GM04504 (cell line): ENCODE measurements around the gene L1CAM.

Experiments
- DNase-seq: peaks from one replicate; pipeline ENCODE4 v3.0.0-alpha.2; 2012; ENCODE audit warnings: low read depth

L1CAM gene

DNA sequence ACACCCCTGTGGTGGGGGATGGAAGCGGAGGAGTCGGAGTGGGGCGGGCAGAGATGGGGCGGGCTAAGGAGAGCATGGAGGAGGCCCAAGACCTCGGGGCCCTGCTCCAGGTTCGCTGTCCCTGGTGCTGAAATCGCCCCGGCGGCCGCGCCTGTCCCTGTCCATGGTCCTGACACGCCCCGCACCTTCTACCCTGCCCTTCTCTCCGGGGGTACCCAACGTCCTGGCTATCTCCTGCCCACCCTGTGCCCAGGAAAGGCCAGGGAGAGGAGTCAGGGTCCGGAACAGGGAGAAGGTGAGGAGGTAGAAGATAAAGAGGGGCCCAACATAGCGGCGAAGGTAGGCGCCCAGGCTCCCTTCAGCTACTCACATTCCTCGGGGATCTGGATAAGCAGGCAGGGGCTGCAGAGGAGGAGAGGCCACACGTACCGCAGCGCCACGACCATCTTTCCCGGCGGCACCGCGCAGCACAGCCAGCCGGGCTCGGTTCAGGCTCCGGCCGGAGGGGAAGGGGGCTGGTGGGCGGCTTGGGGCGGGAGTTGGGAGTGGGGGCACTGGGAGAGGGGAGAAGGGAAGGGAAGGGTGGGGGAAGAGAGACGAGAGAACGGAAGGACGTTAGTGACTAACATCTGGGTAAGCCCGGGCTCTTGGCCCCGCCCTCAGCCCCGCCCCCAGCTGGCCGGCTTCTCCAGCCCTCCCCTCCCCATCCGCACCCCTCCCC lies 10.4 kb downstream of the L1CAM start:
- DNase-seq = no peak

GRCh38 chrX:153874366-153875125 lies 11.4 kb downstream of the L1CAM start:
- no peak for DNase-seq

DNA sequence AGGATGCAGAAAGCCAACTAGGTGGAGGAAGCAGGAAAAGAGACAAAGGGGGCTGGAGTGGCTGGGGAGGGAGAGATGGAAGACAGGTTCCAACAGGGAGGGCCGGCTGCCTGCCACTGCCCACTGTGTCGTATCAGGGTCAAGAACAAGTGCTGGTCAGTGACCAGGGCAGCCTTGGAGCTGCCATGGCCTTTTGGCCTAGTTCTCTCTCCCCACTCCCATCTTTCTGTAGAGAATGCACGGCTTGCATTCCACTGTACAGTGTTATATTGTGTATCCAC lies 11.9 kb downstream of the L1CAM start:
- DNase-seq = no peak

DNA sequence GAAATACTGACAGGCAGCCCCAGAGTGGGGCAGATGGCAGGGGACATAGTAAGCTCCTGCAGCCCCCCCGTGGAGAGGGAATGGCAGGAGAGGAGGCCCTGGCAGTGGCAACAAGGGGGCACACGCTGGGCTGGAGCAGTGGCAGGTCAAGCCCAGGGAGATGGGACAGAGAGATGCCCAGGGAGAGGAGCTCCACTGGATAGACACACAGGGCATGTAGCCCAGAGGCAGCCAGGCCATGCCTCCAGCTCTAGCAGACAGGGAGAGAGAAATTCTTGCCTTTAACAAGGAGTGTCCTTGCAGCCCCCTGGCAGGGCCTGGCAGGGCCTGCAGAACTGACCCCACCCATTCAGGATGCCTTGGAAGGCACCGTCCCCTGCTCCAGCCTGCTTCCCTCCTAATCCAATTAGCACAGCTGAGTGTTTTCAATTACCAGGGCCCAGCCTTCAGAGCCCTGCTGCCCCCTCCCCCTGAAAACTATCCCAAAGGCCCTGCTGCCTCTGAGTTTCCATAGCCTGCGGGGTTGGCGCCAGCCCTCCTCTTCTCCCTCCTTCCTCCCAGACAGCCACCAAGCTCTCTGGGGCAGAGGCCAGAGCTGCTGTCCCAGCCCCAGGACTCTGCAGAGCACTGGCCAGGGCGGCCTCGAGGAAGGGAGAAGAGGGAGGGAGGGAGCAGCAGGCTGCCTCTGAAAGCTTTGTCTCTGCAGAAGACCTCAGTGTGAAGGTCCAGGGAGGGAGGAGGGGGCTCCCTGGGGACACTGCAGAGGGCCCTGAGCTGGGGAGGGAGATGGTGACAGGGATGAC lies 12.5 kb downstream of the L1CAM start:
- no peak for DNase-seq

- DNase-seq = no peak
Observed at GRCh38 chrX:153871946-153872878, 13.8 kb downstream of the L1CAM start.

DNA sequence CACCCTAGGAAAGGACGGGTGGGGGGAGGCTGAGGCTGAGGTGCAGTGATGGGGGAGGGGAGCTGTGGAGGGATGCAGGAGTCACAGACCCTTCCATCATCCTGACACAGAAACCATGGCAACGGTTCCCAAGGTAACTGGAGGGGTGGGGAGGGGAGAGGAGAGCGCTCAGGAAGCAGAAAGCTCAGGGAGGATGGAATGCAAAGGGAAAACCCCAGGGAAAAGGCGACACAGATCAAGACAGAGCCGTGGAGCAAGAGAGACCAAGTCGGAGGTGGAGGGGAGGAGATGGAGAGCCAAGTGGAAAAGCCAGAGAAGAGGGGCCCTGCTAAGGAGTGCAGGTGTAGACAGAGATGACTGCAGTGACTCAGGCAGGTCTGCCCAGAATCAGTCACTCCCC lies 14.5 kb downstream of the L1CAM start:
- DNase-seq = no peak

GRCh38 chrX:153870791-153871360 lies 15.1 kb downstream of the L1CAM start:
- no peak for DNase-seq

DNA sequence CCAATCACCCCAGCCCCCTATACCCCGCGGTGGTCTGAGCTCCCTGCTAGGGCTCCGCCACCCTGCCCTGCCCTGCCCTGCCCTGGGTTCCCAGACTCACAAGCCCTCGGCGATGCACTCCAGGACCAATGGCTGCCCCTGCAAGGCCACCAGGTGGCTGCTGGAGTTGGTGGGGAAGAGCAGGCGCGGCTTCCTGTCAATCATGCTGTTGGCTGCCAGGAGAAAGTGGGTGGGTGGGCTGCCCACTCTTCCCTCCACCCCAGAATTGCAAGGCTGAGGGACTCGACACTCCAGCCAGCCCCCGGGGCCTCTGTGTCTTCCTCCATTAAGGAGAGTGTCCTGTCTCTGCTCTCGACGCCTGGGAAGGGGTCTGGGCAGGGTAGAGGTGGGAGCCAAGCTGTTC lies 15.7 kb downstream of the L1CAM start:
- DNase-seq = no peak

GRCh38 chrX:153869473-153870287 lies 16.3 kb downstream of the L1CAM start:
- DNase-seq = no peak

DNA sequence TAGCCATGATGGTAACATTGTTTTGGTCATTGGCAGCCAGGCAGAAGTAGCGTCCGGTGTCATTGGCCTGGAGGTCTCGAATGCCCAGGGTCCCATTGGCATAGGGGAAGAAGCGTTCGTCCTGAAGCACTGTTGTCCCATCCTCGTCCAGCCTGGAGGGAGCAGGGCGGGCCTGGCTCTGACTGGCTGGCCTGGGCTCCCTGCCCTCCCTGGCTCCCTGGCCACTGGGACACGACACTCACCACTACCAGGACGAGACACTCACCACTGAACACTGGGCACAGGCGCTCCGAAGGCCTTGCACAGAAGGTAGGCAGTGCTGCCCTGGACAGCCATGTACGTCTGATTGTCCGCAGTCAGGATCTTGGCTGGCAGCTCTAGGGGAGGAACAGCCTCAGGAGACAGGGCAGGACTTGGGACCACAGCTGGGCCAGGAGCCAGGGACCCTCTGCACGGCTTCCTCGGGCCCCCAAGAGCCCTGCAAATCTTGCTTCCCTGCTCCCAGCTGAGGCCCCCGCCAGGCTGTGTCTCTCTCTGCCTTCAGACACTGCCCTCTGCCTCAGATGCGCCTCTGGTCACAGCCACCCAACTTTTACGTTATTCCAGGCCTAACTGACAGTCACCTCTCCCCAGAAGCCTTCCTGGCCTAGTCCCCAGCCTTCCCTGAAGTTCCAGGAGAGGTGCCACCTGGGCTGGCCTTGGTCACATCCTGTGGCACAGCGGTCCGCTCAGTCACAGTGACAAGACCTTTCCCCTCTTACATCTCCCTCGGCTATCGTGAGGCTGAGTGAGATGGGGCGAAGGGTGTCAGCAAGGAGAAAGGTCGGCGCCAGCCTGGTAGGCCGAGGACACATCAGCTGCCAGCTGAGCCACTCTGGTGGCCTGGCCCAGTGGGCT lies 17.1 kb downstream of the L1CAM start:
- DNase-seq = no peak

DNA sequence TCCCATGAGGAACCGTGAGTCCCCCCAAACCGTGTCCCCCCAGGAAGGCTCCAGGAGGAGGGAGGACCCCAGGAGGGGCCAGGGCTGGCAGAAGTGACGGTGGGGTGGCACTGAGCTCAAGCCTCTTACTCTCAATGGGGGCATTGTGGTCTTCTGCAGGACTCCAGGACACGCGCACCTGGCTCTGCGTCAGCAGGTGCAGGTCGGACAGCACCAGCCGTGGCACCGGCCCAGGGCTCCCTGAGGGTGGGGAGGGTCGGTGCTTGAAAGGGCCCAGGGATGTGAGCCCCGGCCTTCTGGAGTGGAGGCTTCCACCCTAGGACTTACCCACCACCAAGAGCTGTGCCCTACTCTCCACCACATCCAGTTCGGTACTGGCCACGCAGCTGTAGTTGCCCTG lies 18.3 kb downstream of the L1CAM start:
- no peak for DNase-seq

DNA sequence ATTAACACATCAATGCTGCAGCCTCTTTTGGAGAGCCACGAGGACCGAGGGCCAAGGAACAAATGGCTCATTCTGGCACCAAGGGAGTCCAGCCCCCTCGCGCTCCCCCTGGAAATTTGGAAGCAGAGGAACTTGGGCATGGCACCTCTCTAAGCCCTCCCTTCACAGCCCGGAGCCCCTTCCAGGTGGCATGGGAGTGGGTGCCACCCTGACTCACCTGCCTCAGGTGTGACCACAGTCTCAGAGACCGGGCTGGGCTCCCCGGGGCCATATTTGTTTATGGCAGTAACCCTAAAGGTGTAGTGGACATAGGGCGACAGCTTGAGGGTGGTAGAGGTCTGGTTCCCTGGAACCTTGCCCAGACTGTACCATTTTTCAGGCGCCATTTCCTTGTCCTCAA lies 18.8 kb downstream of the L1CAM start:
- no peak for DNase-seq

- no peak for DNase-seq
Observed at GRCh38 chrX:153866302-153867019, 19.5 kb downstream of the L1CAM start.

GRCh38 chrX:153865685-153866084 lies 20.3 kb downstream of the L1CAM start:
- no peak for DNase-seq

DNA sequence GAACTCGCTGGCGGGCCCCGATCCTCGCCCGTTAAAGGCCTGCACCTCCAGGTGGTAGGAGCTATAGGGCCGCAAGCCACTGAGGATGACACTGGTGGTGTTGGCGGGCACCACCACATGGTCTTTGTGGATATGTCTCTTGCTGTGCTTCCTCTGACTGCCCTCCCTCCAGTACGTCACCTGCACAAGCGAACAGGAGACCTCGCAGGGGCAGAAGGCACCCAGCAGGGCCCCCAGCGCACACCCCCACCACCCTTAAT lies 20.7 kb downstream of the L1CAM start:
- no peak for DNase-seq

DNA sequence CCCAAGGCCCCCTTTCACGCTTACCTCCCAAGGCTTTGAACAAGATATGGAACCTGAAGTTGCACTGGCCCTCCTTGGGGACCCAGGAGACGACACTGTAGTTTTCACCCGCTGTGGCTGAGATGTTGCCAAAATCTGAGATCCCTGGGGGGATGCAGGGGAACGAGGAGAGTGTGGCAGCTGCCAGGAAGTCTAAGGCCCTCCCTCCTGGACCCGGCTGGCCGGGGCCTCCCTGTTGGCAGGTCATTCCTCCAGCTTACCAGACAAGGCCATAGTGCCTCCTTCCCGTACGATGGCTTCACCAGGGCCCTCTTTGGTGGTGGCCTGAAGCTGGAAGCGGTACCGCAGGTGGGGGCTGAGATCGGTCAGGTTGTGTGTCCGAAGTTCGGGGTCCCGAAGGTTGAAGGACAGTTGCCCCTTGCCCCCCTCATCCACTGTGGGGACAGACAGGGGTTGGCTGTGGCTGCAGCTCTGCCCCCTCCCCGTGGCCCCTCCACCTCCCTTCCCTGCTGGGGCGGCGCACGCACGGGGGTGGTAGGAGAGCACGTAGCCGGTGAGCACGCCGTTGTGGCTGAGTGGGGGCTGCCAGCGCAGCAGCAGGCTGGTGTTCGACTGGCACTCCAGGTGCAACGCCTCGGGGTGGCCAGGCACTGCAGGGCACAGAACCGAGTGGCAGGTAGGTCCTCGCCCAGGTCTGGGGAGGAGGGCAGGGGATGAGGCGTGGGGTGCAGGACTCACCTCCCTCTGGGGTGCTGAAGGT lies 21.2 kb downstream of the L1CAM start:
- no peak for DNase-seq

- DNase-seq = no peak
Observed at GRCh38 chrX:153864101-153864500, 21.9 kb downstream of the L1CAM start.

DNA sequence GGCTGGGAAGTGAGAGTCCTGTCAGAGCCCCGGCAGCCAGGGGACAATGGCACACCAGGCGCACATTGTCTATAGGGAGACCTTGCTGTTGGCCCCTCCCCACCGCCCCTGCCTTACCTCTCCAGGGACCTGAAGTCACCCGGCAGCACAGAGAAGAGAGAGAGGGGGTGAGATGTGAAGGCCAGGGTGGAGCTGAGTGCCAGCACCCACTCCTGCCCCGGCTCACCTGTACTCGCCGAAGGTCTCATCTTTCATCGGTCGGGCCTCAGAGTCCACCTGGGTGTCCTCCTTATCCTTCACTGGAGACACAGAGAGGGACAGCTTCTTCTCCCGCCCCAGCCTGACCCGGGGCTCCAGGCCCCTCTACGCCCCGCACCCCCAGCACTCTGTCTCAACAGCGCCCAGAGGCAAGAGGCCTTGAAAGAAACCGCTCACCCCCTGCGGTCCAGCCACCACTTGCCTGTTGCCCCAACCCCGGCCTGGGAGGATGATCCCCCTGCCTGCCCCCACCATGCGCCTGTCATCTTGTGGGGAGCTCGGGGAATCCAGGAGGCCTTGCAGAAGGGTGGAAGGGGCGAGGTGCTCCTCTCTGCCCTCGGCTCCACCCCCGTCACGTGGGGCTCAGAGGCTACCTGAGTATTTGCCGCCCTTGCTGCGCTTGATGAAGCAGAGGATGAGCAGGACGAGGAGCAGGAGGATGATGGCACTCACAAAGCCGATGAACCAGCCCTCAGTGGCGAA lies 22.6 kb downstream of the L1CAM start:
- DNase-seq = no peak
